DND-41 (cell line): ENCODE measurements around the gene CCDC82.

Experiments
- CTCF ChIP-seq: IDR thresholded peaks from 2 replicates; pipeline ENCODE4 v1.5.1; 2012; ENCODE audit warnings: borderline replicate concordance, low read length, moderate library complexity, mild to moderate bottlenecking; ENCODE audit not compliant: poor library complexity, severe bottlenecking; ENCODE audit errors: extremely low read depth
- EZH2 ChIP-seq: IDR thresholded peaks from 3 replicates; pipeline ENCODE4 v1.6.1; 2012; ENCODE audit warnings: borderline replicate concordance, low read depth, mild to moderate bottlenecking, moderate library complexity, low read length, inconsistent platforms; ENCODE audit not compliant: severe bottlenecking

- TF ChIP-seq EZH2 (no peak), CTCF (no peak)
Observed at GRCh38 chr11:96358321-96358720, 31.4 kb downstream of the CCDC82 start.
